Stomach (tissue), 9 donors: ENCODE data around the gene RPS6KC1. TPM values are rescaled to one million over a fixed set of nuclear protein-coding genes. Genes with fewer than 3 reads are reported as not detected.

Experiments used
- DNase-seq, 2 donors: peaks; one replicate each; pipeline versions ENCODE4 v3.0.0 to v3.0.0-alpha.2; 2013 to 2019
- H3K27ac ChIP-seq, 5 donors: fragments of 200-600 bp in 4 of 5; sonication (generic) in 4 of 5; one replicate each; pipeline ENCODE4 v1.5.1; 2013 to 2019; ENCODE audit warnings: mild to moderate bottlenecking in 1 of 5, moderate library complexity in 1 of 5
- H3K27me3 ChIP-seq, 3 donors: fragments of 200-600 bp; sonication (generic); one replicate each; pipeline ENCODE4 v1.5.1; 2017 to 2019; ENCODE audit warnings: mixed run types in 1 of 3
- H3K36me3 ChIP-seq, 4 donors: fragments of 200-600 bp; sonication (generic); 1 replicate in 3 of 4; 2 replicates in 1 of 4; pipeline ENCODE4 v1.5.1; 2016 to 2019
- H3K4me1 ChIP-seq, 4 donors: fragments of 200-600 bp; sonication (generic); one replicate each; pipeline ENCODE4 v1.5.1; 2016 to 2019
- H3K4me3 ChIP-seq, 4 donors: fragments of 200-600 bp; sonication (generic) in 3 of 4; one replicate each; pipeline ENCODE4 v1.5.1; 2016 to 2019; ENCODE audit warnings: mild to moderate bottlenecking in 1 of 4
- H3K9me3 ChIP-seq, 4 donors: fragments of 200-600 bp; sonication (generic); one replicate each; pipeline ENCODE4 v1.5.1; 2016 to 2019
- CTCF ChIP-seq, 7 experiments: fragments of 450-650 bp in 4 of 7; fragments of 200-600 bp in 3 of 7; sonication (generic) in 3 of 7; IDR thresholded peaks; one replicate each; pipeline ENCODE4 v1.5.1; 2016 to 2019; ENCODE audit warnings: antibody characterized with exemption in 7 of 7, control low read depth in 2 of 7, mild to moderate bottlenecking in 1 of 7
- EP300 ChIP-seq: sonication (generic); formaldehyde crosslinking; IDR thresholded peaks from one replicate; pipeline ENCODE4 v1.6.1; 2017; ENCODE audit warnings: antibody characterized with exemption
- POLR2A ChIP-seq, 4 donors: fragments of 450-650 bp; IDR thresholded peaks; one replicate each; pipeline ENCODE4 v1.6.1; 2016; ENCODE audit warnings: antibody characterized with exemption in 4 of 4, control low read depth in 2 of 4, mild to moderate bottlenecking in 1 of 4, moderate library complexity in 1 of 4
- POLR2AphosphoS5 ChIP-seq, 3 donors: sonication (generic); formaldehyde crosslinking; IDR thresholded peaks; one replicate each; pipeline ENCODE4 v1.6.1; 2016; ENCODE audit warnings: antibody characterized with exemption in 3 of 3
- WGBS, 5 donors: extraction: QIAGEN DNeasy Blood & Tissue Kit in 3 of 5; methylation state at CpG; one replicate each; pipeline versions ENCODE4 v1.1.5 to v1.1.7; 2013 to 2018; 5-methylcytosine and 5-hydroxymethylcytosine counted together
- intact Hi-C: fragments of 100-400 bp; cut with DNase I; formaldehyde crosslinking; loops from one replicate; pipeline ENCODE4 v1.15.1; 2023; ENCODE audit warnings: low total_unique reads
- polyA plus RNA-seq, 3 donors: library from polyadenylated mRNA; stranded (reverse); fragments of 200-250 nt; gene quantifications; one replicate each; pipeline ENCODE4 v1.2.3, GENCODE V29; 2013
- total RNA-seq, 5 donors: library from RNA; depleted of rRNA; stranded (reverse); fragments of >200 nt; gene quantifications; one replicate each; pipeline versions ENCODE4 v1.1.0 to v1.2.3, GENCODE V29; 2014 to 2016
- donor health status: healthy with polysubstance abuse.
- donor health status: Bipolar disorder and iron deficiency.
- donor health status: healthy.

Gene RPS6KC1
- total and polyA plus RNA-seq, 8 donors = 3.8 to 137 (median 8.9) TPM

DNA sequence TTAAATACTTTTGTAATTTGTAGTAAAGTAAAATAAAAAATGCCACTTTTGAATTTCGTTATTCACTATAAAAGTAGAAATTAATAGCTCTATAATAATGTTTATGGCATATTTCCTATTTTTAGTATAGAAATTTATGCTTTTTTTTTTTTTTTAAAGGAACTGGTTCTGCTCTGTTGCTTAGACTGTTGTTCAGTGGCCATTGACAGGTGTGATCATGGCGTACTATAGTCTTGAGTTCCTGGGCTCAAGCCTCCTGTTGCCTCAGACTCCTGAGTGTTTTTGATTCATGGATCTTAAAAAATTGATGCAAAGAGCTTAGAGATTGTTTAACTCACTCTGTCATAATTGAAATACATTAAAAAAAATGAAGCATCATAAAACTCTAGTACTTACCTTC lies 53.6 kb downstream of the RPS6KC1 start:
- intact Hi-C loops = no loop called here
- peaks cover 0 to 6% (median 0%) of the 10 kb centered on the region in 4 donors for H3K4me1 ChIP-seq
- H3K27ac ChIP-seq = no peak overlapping the region
- no peaks in the 10 kb centered on the region for H3K27me3 ChIP-seq
- WGBS, 5 donors = 88 to 95% (median 94%) methylated on average over 2 of the region's 2 CpGs
- no peaks in the 10 kb centered on the region for H3K9me3 ChIP-seq
- H3K4me3 ChIP-seq = no peak overlapping the region
- TF ChIP-seq POLR2A (IDR thresholded peaks at IDR 0.05) = no peak
- no peak for TF ChIP-seq CTCF (IDR thresholded peaks at IDR 0.05)
- TF ChIP-seq EP300 = no peak
- TF ChIP-seq POLR2AphosphoS5 (IDR thresholded peaks at IDR 0.05) = no peak
- no peak for DNase-seq
- peaks cover 0 to 10% (median 8%) of the 10 kb centered on the region in 4 donors for H3K36me3 ChIP-seq

DNA sequence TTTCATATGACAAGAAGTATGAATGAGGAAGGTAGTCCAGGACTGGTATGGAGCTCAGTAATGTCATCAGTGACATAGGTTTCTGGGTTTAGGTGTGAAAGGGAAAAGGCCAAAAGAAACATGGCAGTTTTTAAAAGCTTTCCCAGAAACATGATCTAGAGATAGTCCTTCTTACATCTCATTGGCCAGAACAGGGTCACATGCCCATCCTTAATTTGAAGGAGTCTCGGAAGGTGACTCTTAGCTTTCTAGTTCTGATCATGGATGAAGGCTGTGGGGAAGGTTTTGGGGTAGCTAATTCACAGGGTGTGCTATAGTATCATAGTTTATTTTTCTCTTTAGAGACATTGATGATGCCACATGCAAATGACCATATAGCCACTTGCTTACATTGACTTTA lies 55.3 kb downstream of the RPS6KC1 start:
- Histone ChIP-seq H3K9me3 (no peaks in the 10 kb centered on the region), H3K4me1 (peaks cover 3 to 16% (median 10%) of the 10 kb centered on the region in 4 donors), H3K36me3 (peaks cover 0 to 10% (median 8%) of the 10 kb centered on the region in 4 donors), H3K27ac (no peak overlapping the region), H3K4me3 (no peak overlapping the region), H3K27me3 (no peaks in the 10 kb centered on the region)
- TF ChIP-seq POLR2A (IDR thresholded peaks at IDR 0.05) = no peak
- no peak for TF ChIP-seq EP300
- TF ChIP-seq CTCF (IDR thresholded peaks at IDR 0.05) = no peak
- no peak for TF ChIP-seq POLR2AphosphoS5 (IDR thresholded peaks at IDR 0.05)
- DNase-seq = no peak
- 90 to 100% (median 96%) methylated on average over 1 of the region's 1 CpG for WGBS, 5 donors
- intact Hi-C loops = no loop called here

DNA sequence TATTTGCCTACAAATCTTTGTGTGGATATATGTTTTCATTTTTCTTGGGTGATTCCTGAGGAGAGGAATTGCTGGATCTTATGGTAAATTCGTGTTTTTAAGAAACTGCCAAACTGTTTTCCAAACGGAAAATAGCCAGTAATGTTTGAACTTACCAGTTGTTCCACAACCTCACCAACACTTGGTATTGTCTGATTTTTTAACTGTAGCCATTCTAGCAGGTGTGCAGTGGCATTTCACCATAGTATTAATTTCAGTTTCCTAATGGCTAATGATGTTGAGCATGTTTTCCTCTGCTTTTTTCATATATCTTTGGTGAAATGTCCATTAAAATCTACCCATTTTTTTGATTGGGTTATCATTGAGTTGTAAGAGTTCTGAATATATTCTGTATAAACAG lies 56.6 kb downstream of the RPS6KC1 start:
- Histone ChIP-seq H3K27me3 (no peaks in the 10 kb centered on the region), H3K9me3 (no peaks in the 10 kb centered on the region), H3K36me3 (peaks cover 0 to 10% (median 8%) of the 10 kb centered on the region in 4 donors), H3K27ac (no peak overlapping the region), H3K4me1 (peaks cover 3 to 21% (median 10%) of the 10 kb centered on the region in 4 donors), H3K4me3 (no peak overlapping the region)
- TF ChIP-seq CTCF (IDR thresholded peaks at IDR 0.05) (no peak), EP300 (no peak), POLR2AphosphoS5 (IDR thresholded peaks at IDR 0.05) (no peak), POLR2A (IDR thresholded peaks at IDR 0.05) (no peak)
- intact Hi-C loops = no loop called here
- 83 to 95% (median 94%) methylated on average over 2 of the region's 2 CpGs for WGBS, 5 donors
- no peak for DNase-seq

DNA sequence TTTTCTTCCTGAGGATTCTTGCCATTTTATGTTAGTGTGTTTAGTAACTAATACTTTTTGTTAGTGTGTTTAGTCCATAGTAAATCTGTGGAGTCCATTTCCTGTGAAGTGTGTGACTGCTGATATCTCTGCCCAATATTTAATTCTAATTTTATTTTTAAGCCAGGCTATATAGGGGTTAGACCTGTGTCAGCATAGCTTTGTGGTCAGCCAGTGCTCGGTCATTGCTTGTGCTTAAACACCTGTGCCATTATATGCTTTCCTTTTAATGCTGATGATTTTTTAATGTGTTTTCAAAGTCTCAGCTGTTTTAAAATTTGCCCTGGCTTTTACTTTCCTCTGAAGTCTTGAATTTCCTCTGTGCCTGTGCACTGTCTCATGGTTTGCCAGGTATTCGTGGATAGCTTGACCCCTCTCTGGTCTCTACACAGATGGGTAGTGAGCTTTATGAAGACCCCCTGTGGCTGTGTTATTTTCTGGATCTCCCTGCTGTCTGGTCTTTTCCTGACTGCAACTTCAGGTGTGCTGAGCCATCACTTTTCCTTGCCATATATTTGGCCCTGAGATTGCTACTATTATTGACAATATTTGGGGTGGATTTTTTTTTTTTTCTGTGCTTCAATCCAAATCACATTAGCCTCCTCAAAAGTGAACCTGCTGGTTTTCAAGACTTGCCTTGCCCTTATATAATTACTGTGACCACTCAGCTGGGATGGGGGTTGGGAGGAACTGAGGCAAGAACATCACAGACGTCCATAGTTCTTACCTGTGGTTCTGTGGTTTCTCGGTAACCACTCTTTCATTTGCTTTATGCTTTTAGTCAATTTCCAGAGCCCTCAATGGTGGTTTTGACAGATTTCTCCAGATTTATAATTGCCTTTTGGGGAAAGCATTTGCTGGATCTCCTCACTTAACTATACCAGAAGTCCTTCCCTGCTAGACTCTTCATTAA lies 59.6 kb downstream of the RPS6KC1 start:
- Histone ChIP-seq H3K36me3 (peaks cover 0 to 10% (median 8%) of the 10 kb centered on the region in 4 donors), H3K4me1 (peaks cover 3 to 15% (median 10%) of the 10 kb centered on the region in 4 donors), H3K4me3 (no peak overlapping the region), H3K9me3 (no peaks in the 10 kb centered on the region), H3K27me3 (no peaks in the 10 kb centered on the region), H3K27ac (no peak overlapping the region)
- TF ChIP-seq CTCF (IDR thresholded peaks at IDR 0.05) (no peak), POLR2A (IDR thresholded peaks at IDR 0.05) (no peak), POLR2AphosphoS5 (IDR thresholded peaks at IDR 0.05) (no peak), EP300 (no peak)
- 47 to 68% (median 57%) methylated on average over 4 of the region's 4 CpGs for WGBS, 5 donors
- no peak for DNase-seq
- intact Hi-C loops = no loop called here
